NCI-H510A (cell line): ENCODE results near the gene PLEKHA6.
"Not testable (repeated sequence)": the region's sequence is repeated elsewhere in the genome, so short reads cannot be mapped to it uniquely, and the experiment has no call there.

Experiments used
- DNase-seq: peaks from one replicate; lab custom pipeline; 2025; lab: John Stamatoyannopoulos, UW

Gene PLEKHA6

DNA sequence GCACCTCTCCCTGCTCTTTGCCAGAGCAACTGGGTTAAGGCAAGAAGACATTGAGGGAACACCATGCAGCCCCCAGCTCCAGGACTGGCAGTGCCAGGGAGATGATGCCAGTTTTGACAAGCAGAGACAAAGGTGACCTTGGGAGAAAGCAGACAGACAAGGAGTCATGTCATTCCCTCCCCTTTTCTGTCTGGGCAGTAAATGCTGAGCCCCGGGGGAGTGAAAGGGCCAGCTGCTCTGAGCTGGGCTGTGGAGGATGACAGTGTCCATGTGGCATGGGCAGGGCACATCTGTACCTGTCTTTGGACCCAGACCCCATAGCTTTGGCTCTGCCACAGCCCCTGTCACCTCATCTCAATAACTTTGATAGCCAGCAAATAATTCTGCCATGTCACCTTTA is 24.2 kb downstream of the PLEKHA6 start:
- no peak for DNase-seq

DNA sequence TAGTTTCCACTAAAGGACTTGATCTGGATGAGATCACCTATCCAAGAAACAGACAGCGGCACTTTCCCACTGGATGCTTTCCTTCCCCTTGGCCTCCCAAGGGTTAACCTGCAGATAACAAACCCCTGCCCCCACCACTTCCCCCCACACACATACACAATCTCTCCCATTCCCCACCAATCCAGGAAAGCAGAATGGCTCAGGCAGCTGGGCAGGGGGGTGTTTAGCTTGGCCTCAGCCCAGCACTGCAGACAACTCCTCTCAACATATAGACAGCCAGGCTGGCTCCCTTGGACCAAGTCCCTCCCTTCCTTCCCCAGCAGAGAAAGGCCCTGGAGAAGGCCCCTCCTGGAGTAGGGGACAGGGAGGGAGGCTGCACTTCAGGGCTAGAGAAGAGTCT is 24.6 kb downstream of the PLEKHA6 start:
- no peak for DNase-seq

DNA sequence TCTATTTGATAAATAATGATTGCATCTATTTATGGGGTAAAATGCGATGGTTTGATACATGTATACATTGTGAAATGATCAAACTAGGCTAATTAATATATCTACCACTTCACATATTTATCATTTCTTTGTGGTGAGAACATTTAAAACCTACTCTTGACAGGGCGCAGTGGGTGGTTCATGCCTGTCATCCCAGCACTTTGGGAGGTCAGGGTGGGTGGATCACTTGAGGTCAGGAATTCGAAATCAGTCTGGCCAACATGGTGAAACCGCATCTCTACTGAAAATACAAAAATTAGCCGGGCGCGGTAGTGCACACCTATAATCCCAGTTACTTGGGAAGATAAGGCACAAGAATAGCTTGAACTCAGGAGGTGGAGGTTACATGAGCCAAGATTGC is 25.3 kb downstream of the PLEKHA6 start:
- DNase-seq, result no peak

DNA sequence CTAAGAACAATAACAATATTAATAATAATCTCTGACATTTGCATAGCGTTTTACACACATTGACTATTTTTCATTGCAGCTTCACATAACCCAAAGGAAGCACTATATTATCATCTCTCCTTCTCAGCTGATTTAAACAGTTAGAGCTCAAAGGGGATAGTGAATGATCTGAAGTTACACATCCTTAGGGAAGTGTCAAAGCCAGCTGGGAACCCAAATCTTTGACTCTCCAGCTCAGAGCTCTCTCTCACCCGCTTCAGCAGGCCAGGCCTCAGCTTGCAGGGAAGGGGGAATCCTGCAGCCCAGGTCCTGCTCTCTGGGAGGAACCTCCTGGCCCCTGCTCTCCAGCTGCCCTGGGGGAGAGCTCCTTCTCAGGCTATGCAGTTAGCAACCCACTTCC is 26.3 kb downstream of the PLEKHA6 start:
- DNase-seq, result no peak

DNA sequence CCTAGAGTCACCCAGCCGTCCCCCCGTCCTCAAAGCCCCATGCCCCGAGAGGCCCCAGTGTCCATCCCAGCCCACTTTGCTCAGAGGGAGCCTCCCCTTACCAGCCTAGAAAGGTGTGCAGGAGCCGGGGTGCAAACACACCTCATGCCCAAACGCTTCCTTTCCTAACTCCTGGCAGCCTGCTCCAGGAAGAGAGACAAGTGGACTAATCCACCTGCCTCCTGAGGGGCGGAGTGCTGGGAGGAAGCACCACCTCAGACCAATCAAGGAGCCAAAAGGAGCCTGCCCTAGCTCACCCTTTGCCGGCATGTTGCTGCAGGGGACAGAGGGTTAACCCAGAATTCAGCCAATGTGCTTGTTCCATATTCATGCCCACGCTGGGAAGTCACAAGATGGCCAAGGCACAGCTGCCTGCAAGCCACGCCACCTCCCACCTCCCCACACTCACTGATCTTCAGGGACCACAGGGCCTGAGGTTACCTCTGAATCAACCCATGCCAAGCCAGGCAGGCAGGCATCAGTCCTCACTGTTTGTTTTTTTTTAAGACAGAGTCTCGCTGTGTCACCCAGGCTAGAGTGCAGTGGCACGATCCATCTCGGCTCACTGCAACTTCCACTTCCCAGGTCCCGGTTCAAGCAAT is 27.8 kb downstream of the PLEKHA6 start:
- peak; percentile 65 for DNase-seq

DNA sequence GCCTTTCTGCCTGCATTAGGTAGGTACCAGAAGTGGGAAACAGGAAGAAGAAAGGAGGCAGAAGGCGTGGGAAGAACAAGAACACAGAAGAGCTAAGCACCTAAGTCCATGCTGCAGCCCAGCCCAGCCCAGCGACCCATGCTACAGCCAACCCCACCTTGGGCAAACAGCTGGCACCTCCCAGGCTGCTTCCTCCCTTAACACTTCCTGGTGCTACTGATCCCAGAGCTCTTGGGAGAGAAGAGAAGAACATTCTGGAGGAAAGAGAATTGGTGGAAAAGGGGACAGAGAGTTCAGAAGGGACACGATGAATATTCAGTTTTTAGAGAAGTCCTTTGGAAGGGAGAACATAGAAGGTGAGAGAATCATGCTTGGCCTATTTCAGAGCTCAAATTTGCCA is 28.5 kb downstream of the PLEKHA6 start:
- no peak for DNase-seq

DNA sequence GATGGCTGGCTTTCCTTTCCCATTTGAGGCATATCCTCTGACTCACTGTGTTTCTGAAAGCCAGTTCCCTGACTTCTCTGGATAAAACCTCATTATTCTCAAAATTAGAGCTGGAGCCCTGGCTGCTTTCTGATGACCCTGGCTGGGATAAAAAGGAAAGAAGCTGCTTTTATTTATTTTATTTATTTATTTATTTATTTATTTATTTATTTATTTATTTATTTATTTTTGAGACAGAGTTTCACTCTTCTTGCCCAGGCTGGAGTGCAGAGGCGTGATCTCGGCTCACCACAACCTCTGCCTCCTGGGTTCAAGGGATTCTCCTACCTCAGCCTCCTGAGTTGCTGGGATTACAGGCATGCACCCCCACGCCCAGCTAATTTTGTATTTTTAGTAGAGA is 31.9 kb downstream of the PLEKHA6 start:
- DNase-seq, result not testable (repeated sequence)

DNA sequence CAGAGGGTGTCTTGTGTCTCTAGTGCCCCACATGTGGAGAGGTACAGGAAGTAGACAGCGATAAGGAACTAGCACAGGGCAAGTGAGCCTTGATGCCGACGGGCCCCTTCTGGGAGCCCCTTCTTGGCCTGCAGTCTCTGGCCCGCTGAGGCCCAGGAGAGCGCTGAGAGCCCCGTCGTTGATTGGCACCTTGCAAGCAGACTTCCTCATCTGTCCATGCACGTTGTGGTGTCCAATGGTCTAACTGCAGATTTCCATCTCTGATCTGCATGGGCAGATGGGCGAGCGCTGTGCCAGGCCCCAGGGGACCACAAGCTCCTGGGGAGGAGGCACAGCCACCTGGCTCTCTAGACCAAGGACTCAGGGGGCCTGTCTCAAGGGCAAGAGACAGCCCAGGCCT is 32.4 kb downstream of the PLEKHA6 start:
- DNase-seq, result no peak

DNA sequence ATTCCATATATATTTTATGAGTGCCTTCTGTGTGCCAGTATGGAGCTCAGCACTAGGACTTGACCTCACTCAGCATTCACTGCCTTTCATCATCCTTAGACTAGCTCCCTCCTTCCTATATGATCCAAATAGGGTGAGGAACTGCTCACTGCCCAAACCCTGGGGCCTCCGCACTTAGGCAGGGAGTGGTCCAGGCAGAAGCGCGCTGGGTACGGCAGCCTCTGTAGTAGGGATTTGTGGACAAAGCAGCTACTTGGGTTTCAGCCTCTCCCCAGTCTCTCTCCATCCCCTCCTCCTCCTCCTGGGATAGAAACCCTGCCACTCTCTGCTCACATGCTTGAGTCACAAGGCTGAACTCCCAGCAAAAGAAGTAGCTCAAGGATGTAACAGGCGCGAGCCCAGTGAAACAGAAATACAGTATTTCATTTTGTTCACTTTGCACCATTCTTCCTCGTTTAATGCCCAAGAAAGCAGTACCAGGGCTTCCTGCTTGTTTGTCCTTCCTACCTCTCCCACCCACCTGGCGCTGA is 32.9 kb downstream of the PLEKHA6 start:
- DNase-seq, result no peak

DNA sequence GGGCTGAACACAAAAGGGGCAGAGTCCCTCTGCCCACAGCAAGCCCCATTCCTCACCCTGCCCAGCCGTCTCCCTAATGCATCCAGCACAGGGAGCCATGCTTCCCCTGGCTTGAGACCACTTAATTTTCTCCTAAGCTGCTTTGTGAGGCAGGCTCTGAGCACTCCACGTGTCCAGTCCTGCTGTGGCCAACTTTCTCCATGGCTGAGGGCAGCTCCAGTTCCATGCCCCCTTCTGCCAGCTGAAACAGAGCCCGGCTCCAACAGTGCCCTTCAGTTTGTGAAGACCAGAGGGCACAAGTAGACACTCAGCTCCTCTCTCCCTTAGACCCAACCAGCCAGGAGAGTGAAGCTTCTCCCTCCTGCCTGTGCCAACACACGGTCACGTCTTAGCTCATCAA is 33.8 kb downstream of the PLEKHA6 start:
- no peak for DNase-seq

DNA sequence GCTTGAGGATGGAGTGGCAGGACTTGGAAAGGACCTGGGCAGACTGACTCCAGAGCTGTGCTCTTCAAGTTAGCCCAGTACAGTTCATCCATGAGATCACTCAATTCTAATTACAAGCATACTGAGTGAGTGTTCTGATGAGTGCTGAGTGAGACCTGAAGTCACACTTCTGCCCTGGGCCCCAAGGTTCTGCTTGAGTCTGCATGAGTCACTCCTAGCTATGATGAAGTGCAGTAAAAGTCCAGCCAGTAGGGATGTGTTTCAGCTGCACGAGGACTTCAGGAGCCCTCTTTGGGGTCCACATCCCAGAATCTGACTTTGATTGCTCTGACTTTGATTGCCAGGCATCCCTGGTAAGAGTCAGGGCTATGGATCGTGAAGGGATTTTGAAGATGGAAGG is 35.8 kb downstream of the PLEKHA6 start:
- DNase-seq, result no peak

DNA sequence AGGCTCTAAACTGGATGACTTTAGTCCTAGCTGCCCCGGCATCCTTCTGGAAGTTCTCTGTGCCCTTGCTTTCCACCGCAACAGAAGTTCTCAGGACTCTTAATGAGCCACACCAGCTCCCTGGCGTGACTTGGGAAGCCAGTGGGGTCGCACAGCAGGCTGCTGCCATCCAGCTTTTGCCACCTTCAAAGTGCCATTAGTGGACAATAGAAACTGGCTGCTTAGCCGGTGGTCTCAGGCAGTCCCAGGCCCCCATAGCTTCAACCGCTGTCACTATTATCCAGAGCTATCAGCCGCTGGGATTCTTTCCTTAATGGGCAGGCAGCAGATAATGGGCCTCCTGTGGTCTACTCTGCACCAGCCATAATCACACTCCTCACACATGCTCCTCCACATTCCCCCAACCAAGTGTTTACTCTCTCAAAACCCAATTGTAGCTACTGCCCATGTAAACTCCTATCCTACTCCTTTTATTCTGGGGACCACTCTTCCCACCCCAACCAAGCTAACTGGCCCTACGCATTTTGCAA is 37.3 kb downstream of the PLEKHA6 start:
- DNase-seq, result no peak

DNA sequence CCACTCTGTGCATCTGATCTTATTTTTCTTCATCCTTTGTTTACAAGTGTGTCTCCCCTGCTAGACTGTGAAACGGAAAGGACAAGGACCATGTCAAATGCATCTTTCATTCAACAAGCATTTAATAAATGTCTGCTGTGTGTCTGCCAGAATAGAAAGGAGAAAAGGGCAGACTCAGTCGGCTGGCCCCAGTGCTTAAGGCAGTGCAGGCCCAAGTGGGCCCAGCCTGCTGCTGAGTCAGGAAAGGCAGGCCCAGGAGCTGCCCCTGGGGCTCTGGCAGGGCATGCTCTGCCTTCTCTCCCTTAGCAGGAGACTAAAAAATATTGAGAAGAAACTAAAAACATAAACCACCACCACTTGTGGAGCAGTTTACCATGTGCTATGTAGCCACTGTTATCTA is 38.1 kb downstream of the PLEKHA6 start:
- no peak for DNase-seq

DNA sequence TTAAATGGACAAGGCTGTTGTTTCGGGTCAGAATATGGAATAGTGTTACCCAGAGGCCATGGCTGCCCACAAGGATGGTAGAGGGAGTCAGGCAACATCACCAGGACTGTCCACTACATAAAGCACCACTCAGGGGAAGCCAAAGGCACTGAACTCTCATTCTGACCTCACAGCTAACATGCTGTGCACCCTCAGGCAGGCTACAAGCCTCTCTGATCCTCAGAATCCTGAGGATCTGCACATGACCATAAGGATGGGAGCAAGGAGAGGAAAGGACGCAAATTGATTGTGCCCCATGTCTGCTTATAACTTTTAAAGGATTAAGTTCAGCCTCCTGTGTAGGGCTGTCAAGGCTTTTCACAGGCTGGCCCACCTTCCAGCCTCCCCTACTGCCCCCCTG is 38.7 kb downstream of the PLEKHA6 start:
- no peak for DNase-seq

DNA sequence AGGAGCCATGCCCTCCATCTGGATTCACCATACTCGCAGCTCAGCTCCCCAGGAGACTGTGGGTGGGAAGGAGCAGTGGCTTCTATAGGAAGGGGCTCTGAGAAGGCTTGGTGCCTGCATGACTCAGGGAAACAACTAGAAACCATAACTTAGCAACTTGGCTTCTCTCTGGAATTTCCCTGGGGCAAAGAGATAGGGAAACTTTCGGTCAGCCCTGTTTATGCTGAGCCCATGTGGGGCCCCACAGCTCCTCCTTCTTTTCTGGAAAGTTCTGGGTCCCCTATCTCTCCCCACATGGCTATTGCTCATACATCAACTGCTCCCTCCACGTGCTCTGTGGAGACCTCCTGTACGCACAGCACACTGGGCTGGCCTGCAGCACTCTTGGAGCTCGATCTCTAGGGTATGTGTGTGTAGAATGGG is 39.3 kb downstream of the PLEKHA6 start:
- no peak for DNase-seq

DNA sequence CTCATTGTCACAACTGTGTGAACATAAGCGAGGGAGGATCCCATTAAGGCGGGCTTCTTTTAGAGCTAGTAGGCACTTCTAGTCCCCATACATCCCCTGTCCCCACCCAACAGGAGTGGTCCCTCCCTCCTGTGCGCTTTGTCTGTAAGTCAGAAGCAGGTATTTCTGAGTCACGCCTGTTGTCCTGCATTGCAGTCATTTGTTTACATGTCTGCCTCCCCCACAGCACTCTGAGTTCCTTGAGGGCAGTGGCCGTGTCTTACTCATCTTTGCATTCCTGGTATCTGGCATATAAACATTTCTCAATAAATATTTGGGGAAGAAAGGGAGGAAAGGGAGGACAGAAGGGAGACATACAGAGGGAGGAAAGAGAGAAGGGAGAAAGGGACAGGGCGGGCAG is 40.3 kb downstream of the PLEKHA6 start:
- no peak for DNase-seq

DNA sequence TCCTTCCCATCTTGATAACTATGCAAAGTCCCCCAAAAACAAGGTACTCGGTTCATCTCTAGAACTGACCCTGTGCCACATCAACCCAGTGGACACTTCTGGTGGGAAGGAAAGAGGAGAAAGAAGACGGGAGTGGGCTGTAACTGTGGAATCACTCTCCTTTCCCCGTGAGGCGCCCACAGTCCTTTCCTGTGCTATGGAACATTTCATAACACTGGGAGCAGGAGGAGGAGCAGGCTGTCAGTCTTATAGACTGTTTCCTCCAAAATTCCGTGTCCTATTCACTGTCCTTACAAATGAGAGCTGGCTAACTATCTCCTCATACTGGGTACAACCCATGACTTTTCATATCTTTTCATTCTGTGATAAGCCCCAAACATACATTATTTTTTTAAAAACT is 40.7 kb downstream of the PLEKHA6 start:
- no peak for DNase-seq

DNA sequence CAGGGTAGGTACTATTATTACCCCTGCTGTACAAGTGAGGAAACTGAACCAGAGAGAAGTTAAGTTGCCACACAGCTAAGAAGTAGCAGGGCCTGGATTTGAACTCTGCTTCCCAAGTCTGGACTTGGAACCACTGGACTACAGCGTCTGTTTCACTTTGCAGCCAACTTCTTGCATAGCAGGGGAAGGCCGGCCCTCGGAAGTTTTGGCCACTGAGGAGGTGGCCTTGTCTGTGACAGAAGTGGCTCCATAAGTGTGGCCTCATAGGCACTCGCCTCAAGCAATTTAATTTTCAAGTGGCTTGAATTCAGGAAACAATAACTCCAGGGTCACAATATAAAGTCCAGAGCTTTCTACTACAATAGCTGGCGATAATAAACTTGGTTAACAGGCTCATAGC is 41.4 kb downstream of the PLEKHA6 start:
- no peak for DNase-seq

DNA sequence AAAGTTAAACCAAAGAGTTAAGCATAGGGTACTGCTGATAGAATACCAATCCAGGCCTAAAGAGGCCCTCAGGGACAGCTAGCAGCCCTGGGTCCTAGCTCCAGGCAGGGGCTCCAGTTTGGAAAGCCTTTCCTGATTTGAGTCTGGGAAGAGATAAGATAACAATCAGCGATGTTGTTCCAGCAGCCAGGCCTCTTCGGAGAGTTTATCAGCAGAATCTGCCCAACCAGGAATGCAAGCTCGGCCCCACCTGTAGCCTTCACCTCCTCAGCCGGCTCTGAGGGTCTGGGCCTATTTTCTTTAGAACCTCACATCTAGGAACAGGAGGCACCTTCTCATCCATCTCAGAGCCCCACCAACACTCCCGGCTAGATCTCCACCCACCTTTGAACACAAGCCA is 42.6 kb downstream of the PLEKHA6 start:
- DNase-seq, result no peak

DNA sequence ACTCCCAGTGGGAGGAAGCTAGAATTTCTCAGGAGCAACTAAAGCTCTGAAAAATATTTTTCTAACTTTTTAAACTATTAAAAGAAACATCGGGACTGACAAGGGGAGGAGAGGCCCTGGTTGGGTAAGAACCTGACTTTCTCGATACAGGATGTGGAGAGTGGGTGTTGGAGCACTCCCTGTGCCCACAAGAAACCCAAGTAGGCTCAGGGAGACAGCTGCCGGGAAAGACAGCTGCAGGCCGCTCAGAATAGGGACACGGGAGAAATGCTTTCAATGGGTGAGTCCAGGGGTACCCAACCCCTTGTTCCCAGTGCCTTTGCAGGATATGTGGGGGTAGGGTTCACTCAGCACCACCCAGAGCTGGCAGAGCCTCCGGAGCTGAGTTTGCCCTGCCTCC is 43.6 kb downstream of the PLEKHA6 start:
- no peak for DNase-seq

DNA sequence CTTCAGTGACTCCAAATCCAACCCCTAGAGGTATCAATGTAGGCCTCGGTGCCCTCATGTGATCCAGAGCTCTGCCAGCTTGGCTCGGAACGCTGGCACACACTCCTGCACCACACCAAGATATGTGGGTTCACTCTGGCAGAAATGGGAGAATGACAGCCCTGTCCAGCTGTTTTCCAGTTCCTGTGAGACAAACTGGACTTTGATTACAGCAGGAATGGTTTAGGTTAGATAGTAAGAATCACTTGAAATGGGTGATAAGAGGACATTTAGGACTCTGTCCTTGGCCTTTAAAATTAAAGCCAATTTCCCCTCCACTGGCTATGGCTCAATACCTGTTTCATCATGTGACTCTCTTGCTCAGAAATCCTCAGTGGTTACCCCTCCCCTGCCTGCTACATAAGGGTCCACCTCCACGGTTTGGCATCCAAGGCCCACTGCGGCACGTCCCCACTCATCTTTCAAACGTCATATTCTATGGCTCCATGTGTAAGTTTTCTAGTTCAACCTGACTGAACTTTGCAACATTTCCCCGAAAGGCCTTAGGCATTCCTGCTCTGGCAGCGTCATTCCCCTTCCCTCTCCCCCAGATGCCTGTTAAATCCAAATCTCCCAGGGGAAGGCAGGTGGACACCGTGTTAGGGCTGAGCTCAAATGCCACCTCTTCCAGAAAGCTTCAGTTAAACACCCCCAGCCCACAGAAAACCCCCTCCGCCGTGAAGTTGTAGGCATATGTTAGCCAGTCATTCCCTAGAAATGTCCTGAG is 44.7 kb downstream of the PLEKHA6 start:
- DNase-seq, result no peak

DNA sequence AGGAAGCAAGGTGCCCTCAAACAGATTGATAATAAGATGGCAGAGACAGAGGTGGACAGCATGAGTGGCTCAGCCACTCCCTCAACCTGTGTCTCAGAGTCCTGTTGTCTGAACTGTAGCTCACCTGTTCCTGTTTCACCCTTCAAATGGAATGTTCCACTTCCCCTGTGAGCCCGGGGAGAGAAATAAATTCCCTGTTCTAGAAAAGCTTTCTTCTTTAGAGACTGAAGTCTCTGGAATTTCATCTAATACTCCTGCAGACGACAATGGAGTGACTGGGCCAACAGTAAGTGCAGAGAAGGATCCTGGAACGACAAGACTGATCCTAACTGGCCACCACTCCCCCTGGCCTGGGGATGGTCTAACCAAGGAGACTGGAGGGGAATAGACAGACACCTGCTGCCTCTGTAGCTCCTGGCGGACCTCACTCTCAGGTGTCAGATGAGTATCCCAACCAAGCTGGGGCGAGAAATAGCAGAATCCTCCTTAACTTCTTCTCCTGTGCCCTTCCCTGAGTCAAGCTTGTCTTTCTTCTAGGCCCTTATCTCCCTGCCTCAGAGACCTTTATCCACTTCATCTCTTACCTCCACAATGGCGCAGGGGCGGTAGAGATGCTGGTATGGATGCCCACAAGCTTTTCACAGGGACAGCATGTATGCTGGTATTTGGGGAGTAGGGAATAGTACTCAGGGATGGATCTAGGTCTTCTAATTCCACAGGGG is 45.4 kb downstream of the PLEKHA6 start:
- peak; percentile 74 for DNase-seq

DNA sequence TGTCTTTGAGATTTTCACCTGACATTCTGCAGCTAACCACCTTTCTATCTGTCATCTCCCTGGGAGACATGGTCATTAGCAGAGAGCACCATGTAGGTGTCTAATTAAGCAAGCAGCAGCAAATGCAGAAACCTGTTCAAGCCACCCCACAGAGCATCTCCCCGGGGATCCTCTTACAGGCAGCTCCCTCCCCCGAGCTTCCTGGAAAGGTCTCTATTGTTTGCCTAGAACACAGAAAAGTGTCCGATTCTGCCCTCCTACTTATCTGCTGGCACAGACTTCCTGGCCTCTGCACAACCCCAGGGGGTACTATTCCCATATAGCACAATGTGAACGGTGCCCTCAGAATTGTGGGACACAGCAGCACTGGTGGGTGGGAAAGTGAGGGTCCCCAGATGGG is 46.1 kb downstream of the PLEKHA6 start:
- DNase-seq, result peak; percentile 45
